Lower leg skin (tissue), 4 donors: ENCODE data around the gene MIPOL1. TPM values are rescaled to one million over a fixed set of nuclear protein-coding genes. Genes with fewer than 3 reads are reported as not detected.
"Not testable (repeated sequence)": the region's sequence is repeated elsewhere in the genome, so short reads cannot be mapped to it uniquely, and the experiment has no call there.

ENCODE experiments used
- DNase-seq, 2 donors: peaks; one replicate each; pipeline ENCODE4 v3.0.0-alpha.2; 2019; ENCODE audit warnings: low spot score in 2 of 2
- H3K4me3 ChIP-seq: fragments of 200-600 bp; sonication (generic); 2 replicates; pipeline ENCODE4 v1.5.1; 2017; ENCODE audit warnings: mild to moderate bottlenecking, low read depth; ENCODE audit not compliant: poor library complexity, severe bottlenecking
- CTCF ChIP-seq, 3 donors: fragments of 450-650 bp; IDR thresholded peaks; one replicate each; pipeline ENCODE4 v1.5.1; 2016; ENCODE audit warnings: antibody characterized with exemption in 3 of 3, mild to moderate bottlenecking in 3 of 3, moderate library complexity in 2 of 3
- POLR2A ChIP-seq, 2 donors: fragments of 450-650 bp; IDR thresholded peaks; one replicate each; pipeline ENCODE4 v1.6.1; 2016 to 2017; ENCODE audit warnings: antibody characterized with exemption in 2 of 2, mild to moderate bottlenecking in 1 of 2, moderate library complexity in 1 of 2
- WGBS, 2 donors: methylation state at CpG; one replicate each; pipeline ENCODE4 v1.1.5; 2018; 5-methylcytosine and 5-hydroxymethylcytosine counted together
- intact Hi-C: fragments of 100-400 bp; cut with DNase I; formaldehyde crosslinking; loops from one replicate; pipeline ENCODE4 v1.15.0; 2023; ENCODE audit warnings: low total_unique reads
- total RNA-seq, 4 donors: library from RNA; depleted of rRNA; stranded (reverse); fragments of >200 nt; gene quantifications; one replicate each; pipeline ENCODE4 v1.1.0, GENCODE V29; 2016

Gene MIPOL1
- total RNA-seq, 4 donors from 2014 or later: 3.6 to 6.9 (median 5.9) TPM

GRCh38 chr14:37185670-37186069 lies 12.1 kb upstream of the MIPOL1 start:
- no peak overlapping the region for H3K4me3 ChIP-seq
- intact Hi-C loops: no loop called here
- TF ChIP-seq CTCF (IDR thresholded peaks at IDR 0.05): no peak
- no peak for TF ChIP-seq POLR2A (IDR thresholded peaks at IDR 0.05)
- DNase-seq: no peak

GRCh38 chr14:37186865-37187264 lies 10.9 kb upstream of the MIPOL1 start:
- 85 to 94% methylated on average over 1 of the region's 1 CpG for WGBS, 2 donors
- no peak for TF ChIP-seq CTCF (IDR thresholded peaks at IDR 0.05)
- no peak for TF ChIP-seq POLR2A (IDR thresholded peaks at IDR 0.05)

GRCh38 chr14:37187294-37187693 lies 10.4 kb upstream of the MIPOL1 start:
- no peak for DNase-seq
- 73 to 82% methylated on average over 3 of the region's 3 CpGs for WGBS, 2 donors
- intact Hi-C loops: no loop called here
- no peak overlapping the region for H3K4me3 ChIP-seq
- TF ChIP-seq CTCF (IDR thresholded peaks at IDR 0.05) (no peak), POLR2A (IDR thresholded peaks at IDR 0.05) (no peak)

More at GRCh38 chr14:37186865-37187264, 10.9 kb upstream of the MIPOL1 start:
- intact Hi-C loops: no loop called here
- no peak overlapping the region for H3K4me3 ChIP-seq
- DNase-seq: no peak

- 78 to 82% methylated on average over 8 to 9 of the region's 9 CpGs for WGBS, 2 donors
- H3K4me3 ChIP-seq, intact Hi-C loops, DNase-seq: not testable (repeated sequence)
Measured at GRCh38 chr14:37187840-37188577, 9.7 kb upstream of the MIPOL1 start.

GRCh38 chr14:37189733-37190132 lies 8.0 kb upstream of the MIPOL1 start:
- H3K4me3 ChIP-seq, DNase-seq, intact Hi-C loops: not testable (repeated sequence)
- WGBS, 2 donors: 82 to 97% methylated on average over 2 of the region's 2 CpGs

- no peak for TF ChIP-seq POLR2A (IDR thresholded peaks at IDR 0.05)
- TF ChIP-seq CTCF (IDR thresholded peaks at IDR 0.05): no peak
- DNase-seq: no peak
- intact Hi-C loops: no loop called here
- no peak overlapping the region for H3K4me3 ChIP-seq
- 79 to 80% methylated on average over 2 of the region's 2 CpGs for WGBS, 2 donors
Measured at GRCh38 chr14:37194698-37195097, 3.0 kb upstream of the MIPOL1 start.

GRCh38 chr14:37195327-37195726 lies 2.4 kb upstream of the MIPOL1 start:
- no peak overlapping the region for H3K4me3 ChIP-seq
- intact Hi-C loops: no loop called here
- TF ChIP-seq CTCF (IDR thresholded peaks at IDR 0.05) (no peak), POLR2A (IDR thresholded peaks at IDR 0.05) (no peak)
- WGBS, 2 donors: 85 to 88% methylated on average over 1 of the region's 1 CpG
- no peak for DNase-seq
